Chondrocyte (in vitro differentiated cells): Measurements from ENCODE around the gene CCNB2. TPM values are rescaled to one million over a fixed set of nuclear protein-coding genes. Genes with fewer than 3 reads are reported as not detected.

ENCODE experiments used
- DNase-seq: peaks from one replicate; pipeline ENCODE4 v3.0.0; 2021; ENCODE audit warnings: mixed read lengths, low spot score
- H3K27ac Mint-ChIP-seq: one replicate; pipeline ENCODE4 v1.8.0; 2021; ENCODE audit warnings: mild to moderate bottlenecking, moderate library complexity, mixed read lengths; ENCODE audit not compliant: unreplicated experiment
- H3K27me3 Mint-ChIP-seq: 2 replicates; pipeline ENCODE4 v1.8.0; 2021; ENCODE audit warnings: low read depth, mixed read lengths
- H3K36me3 Mint-ChIP-seq: 2 replicates; pipeline ENCODE4 v1.8.0; 2021; ENCODE audit warnings: low read depth, mixed read lengths
- H3K4me1 Mint-ChIP-seq: 2 replicates; pipeline ENCODE4 v1.8.0; 2021; ENCODE audit warnings: low read depth, mild to moderate bottlenecking, mixed read lengths
- H3K4me3 Mint-ChIP-seq: one replicate; pipeline ENCODE4 v1.8.0; 2021; ENCODE audit warnings: mild to moderate bottlenecking, moderate library complexity, mixed read lengths; ENCODE audit not compliant: unreplicated experiment
- H3K9me3 Mint-ChIP-seq: 2 replicates; pipeline ENCODE4 v1.8.0; 2021; ENCODE audit warnings: low read depth, mixed read lengths
- CTCF ChIP-seq: fragments of 200-600 bp; sonication (generic); IDR thresholded peaks from 2 replicates; pipeline ENCODE4 v1.5.0; 2021; ENCODE audit warnings: antibody characterized with exemption, mild to moderate bottlenecking, moderate library complexity
- total RNA-seq: library from RNA; stranded (reverse); gene quantifications from 3 replicates; pipeline ENCODE4 v1.2.1, GENCODE V29; 2021

Gene CCNB2
- total RNA-seq, 1 donor from 2014 or later: 9.7 TPM

GRCh38 chr15:59150185-59150584 is 45.2 kb downstream of the CCNB2 start:
- H3K4me3 Mint-ChIP-seq: no peak overlapping the region
- peaks cover 36% of the 10 kb centered on the region for H3K36me3 Mint-ChIP-seq
- no peak for TF ChIP-seq CTCF
- H3K27ac Mint-ChIP-seq: no peak overlapping the region
- no peak for DNase-seq
- H3K4me1 Mint-ChIP-seq: peaks cover 22% of the 10 kb centered on the region
- H3K9me3 Mint-ChIP-seq: no peaks in the 10 kb centered on the region
- no peaks in the 10 kb centered on the region for H3K27me3 Mint-ChIP-seq

- no peak for TF ChIP-seq CTCF
- DNase-seq: no peak
- Mint-ChIP-seq H3K36me3 (peaks cover 44% of the 10 kb centered on the region), H3K9me3 (no peaks in the 10 kb centered on the region), H3K4me1 (peaks cover 19% of the 10 kb centered on the region), H3K4me3 (no peak overlapping the region), H3K27me3 (no peaks in the 10 kb centered on the region), H3K27ac (no peak overlapping the region)
Measured at GRCh38 chr15:59152694-59153450, 47.9 kb downstream of the CCNB2 start.

GRCh38 chr15:59153466-59153865 is 48.5 kb downstream of the CCNB2 start:
- Mint-ChIP-seq H3K9me3 (no peaks in the 10 kb centered on the region), H3K27me3 (no peaks in the 10 kb centered on the region), H3K27ac (no peak overlapping the region), H3K4me3 (no peak overlapping the region), H3K36me3 (peaks cover 49% of the 10 kb centered on the region), H3K4me1 (peaks cover 13% of the 10 kb centered on the region)
- no peak for TF ChIP-seq CTCF
- no peak for DNase-seq

- Mint-ChIP-seq H3K9me3 (no peaks in the 10 kb centered on the region), H3K27ac (no peak overlapping the region), H3K27me3 (no peaks in the 10 kb centered on the region), H3K36me3 (peaks cover 50% of the 10 kb centered on the region), H3K4me1 (peaks cover 7% of the 10 kb centered on the region), H3K4me3 (no peak overlapping the region)
- DNase-seq: no peak
- TF ChIP-seq CTCF: no peak
Measured at GRCh38 chr15:59154243-59154642, 49.3 kb downstream of the CCNB2 start.

GRCh38 chr15:59155431-59155830 is 50.5 kb downstream of the CCNB2 start:
- Mint-ChIP-seq H3K9me3 (no peaks in the 10 kb centered on the region), H3K4me1 (no peaks in the 10 kb centered on the region), H3K36me3 (peaks cover 48% of the 10 kb centered on the region), H3K27ac (no peak overlapping the region), H3K27me3 (no peaks in the 10 kb centered on the region), H3K4me3 (no peak overlapping the region)
- DNase-seq: no peak
- TF ChIP-seq CTCF: no peak
